HEK293T (cell line): Measurements from ENCODE around the gene ARMS2.

Source experiments
- CTCF ChIA-PET: fragments of 350-600 bp; formaldehyde crosslinking; extraction: SDS; loops from one replicate; lab custom pipeline; 2021; ENCODE audit warnings: antibody characterized with exemption, inconsistent platforms; lab: Yijun Ruan, JAX
- POLR2A ChIA-PET: fragments of 350-600 bp; formaldehyde crosslinking; extraction: SDS; loops from one replicate; lab custom pipeline; 2020; ENCODE audit warnings: antibody characterized with exemption, inconsistent platforms; lab: Yijun Ruan, JAX
- DNase-seq: peaks from one replicate; pipeline ENCODE4 v3.0.0; 2012; ENCODE audit warnings: mixed read lengths; ENCODE audit errors: extremely low spot score
- ARNT ChIP-seq: fragments of 450-650 bp; IDR thresholded peaks from 2 replicates; pipeline ENCODE4 v1.6.1; 2017; ENCODE audit warnings: mild to moderate bottlenecking
- BHLHE40 ChIP-seq: fragments of 450-650 bp; IDR thresholded peaks from 2 replicates; pipeline ENCODE4 v1.6.1; 2016; ENCODE audit warnings: mild to moderate bottlenecking, moderate library complexity, borderline replicate concordance
- CTBP1 ChIP-seq: fragments of 450-650 bp; IDR thresholded peaks from 2 replicates; pipeline ENCODE4 v1.6.1; 2016; ENCODE audit warnings: borderline replicate concordance
- ELF4 ChIP-seq: fragments of 450-650 bp; IDR thresholded peaks from 2 replicates; pipeline ENCODE4 v1.6.1; 2017; ENCODE audit warnings: antibody characterized with exemption
- FOXA1 ChIP-seq: fragments of 450-650 bp; IDR thresholded peaks from 2 replicates; pipeline ENCODE4 v1.6.1; 2016; ENCODE audit warnings: mild to moderate bottlenecking
- FOXK2 ChIP-seq: fragments of 450-650 bp; IDR thresholded peaks from 2 replicates; pipeline ENCODE4 v1.6.1; 2016; ENCODE audit warnings: mild to moderate bottlenecking
- FOXM1 ChIP-seq: fragments of 450-650 bp; IDR thresholded peaks from 2 replicates; pipeline ENCODE4 v1.6.1; 2017; ENCODE audit warnings: mild to moderate bottlenecking, borderline replicate concordance
- HDGF ChIP-seq: fragments of 450-650 bp; IDR thresholded peaks from 2 replicates; pipeline ENCODE4 v1.6.1; 2017; ENCODE audit warnings: antibody characterized with exemption, borderline replicate concordance
- L3MBTL2 ChIP-seq: fragments of 450-650 bp; conservative IDR thresholded peaks from 2 replicates; pipeline ENCODE4 v1.6.1; 2016; ENCODE audit warnings: mild to moderate bottlenecking
- LEF1 ChIP-seq: fragments of 450-650 bp; IDR thresholded peaks from 2 replicates; pipeline ENCODE4 v1.6.1; 2017; ENCODE audit warnings: mild to moderate bottlenecking, borderline replicate concordance
- NFRKB ChIP-seq: fragments of 450-650 bp; IDR thresholded peaks from 2 replicates; pipeline ENCODE4 v1.6.1; 2016; ENCODE audit warnings: mild to moderate bottlenecking, moderate library complexity
- SP1 ChIP-seq: fragments of 450-650 bp; IDR thresholded peaks from 2 replicates; pipeline ENCODE4 v1.6.1; 2017
- SUZ12 ChIP-seq: fragments of 450-650 bp; IDR thresholded peaks from 2 replicates; pipeline ENCODE4 v1.6.1; 2016; ENCODE audit warnings: mild to moderate bottlenecking
- TARDBP ChIP-seq: fragments of 450-650 bp; IDR thresholded peaks from 2 replicates; pipeline ENCODE4 v1.6.1; 2016
- ZNF384 ChIP-seq: fragments of 450-650 bp; IDR thresholded peaks from 2 replicates; pipeline ENCODE4 v1.6.1; 2016
- TF ChIP-seq, protein P1 (sequence below): fragments of 450-650 bp; IDR thresholded peaks from 2 replicates; pipeline ENCODE4 v1.6.1; 2016

The ARMS2 gene

GRCh38 chr10:122481296-122482056, 27.0 kb downstream of the ARMS2 start:
- ChIA-PET CTCF (no interaction called here), POLR2A (no interaction called here)
- no peak for TF ChIP-seq FOXA1
- no peak for TF ChIP-seq BHLHE40
- TF ChIP-seq, protein P1, sequence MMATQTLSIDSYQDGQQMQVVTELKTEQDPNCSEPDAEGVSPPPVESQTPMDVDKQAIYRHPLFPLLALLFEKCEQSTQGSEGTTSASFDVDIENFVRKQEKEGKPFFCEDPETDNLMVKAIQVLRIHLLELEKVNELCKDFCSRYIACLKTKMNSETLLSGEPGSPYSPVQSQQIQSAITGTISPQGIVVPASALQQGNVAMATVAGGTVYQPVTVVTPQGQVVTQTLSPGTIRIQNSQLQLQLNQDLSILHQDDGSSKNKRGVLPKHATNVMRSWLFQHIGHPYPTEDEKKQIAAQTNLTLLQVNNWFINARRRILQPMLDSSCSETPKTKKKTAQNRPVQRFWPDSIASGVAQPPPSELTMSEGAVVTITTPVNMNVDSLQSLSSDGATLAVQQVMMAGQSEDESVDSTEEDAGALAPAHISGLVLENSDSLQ = no peak
- no peak for DNase-seq

- ChIA-PET POLR2A (no interaction called here), CTCF (no interaction called here)
- DNase-seq = no peak
- TF ChIP-seq FOXK2 = no peak
- TF ChIP-seq TARDBP = no peak
- TF ChIP-seq FOXM1 = no peak
- no peak for TF ChIP-seq LEF1
- no peak for TF ChIP-seq ZNF384
- TF ChIP-seq SP1 = no peak
- TF ChIP-seq BHLHE40 = no peak
- TF ChIP-seq HDGF = no peak
- no peak for TF ChIP-seq CTBP1
Measured at GRCh38 chr10:122484276-122485060, 30.0 kb downstream of the ARMS2 start.

DNA sequence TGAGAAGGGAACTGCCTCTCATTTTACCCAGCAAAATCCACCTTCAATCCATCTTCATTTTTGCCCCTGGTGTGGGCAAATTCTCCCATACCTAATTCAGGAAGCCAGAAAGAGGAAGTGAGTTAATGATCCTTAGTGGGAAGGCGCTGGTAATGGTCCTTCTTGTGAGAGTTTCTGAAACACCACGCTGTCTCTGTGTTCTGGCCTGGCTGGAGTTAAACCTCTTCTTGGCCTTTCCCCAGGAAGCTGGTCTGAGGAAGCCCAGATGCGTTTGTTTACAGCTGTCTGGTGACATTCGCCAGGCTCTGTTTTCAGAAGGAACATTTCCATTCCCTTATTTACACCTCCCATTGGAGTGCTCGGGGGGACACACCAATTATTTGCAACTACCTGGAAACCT, 31.2 kb downstream of the ARMS2 start:
- TF ChIP-seq NFRKB = no peak
- TF ChIP-seq ZNF384 = no peak
- TF ChIP-seq FOXM1 = no peak
- no peak for TF ChIP-seq CTBP1
- TF ChIP-seq LEF1 = no peak
- TF ChIP-seq L3MBTL2 = no peak
- no peak for TF ChIP-seq ELF4
- no peak for TF ChIP-seq FOXK2
- TF ChIP-seq BHLHE40 = no peak
- TF ChIP-seq SUZ12 = no peak
- TF ChIP-seq HDGF = no peak
- TF ChIP-seq ARNT = no peak
- TF ChIP-seq SP1 = no peak
- TF ChIP-seq FOXA1 = no peak
- no peak for TF ChIP-seq TARDBP
- TF ChIP-seq, protein P1 = no peak
- POLR2A ChIA-PET = no interaction called here
- CTCF ChIA-PET = no interaction called here
- DNase-seq = no peak

- CTCF ChIA-PET = no interaction called here
- no peak for DNase-seq
- TF ChIP-seq ZNF384 (no peak), CTBP1 (no peak), FOXM1 (no peak)
- POLR2A ChIA-PET = no interaction called here
Measured at GRCh38 chr10:122486406-122487080, 32.1 kb downstream of the ARMS2 start.

DNA sequence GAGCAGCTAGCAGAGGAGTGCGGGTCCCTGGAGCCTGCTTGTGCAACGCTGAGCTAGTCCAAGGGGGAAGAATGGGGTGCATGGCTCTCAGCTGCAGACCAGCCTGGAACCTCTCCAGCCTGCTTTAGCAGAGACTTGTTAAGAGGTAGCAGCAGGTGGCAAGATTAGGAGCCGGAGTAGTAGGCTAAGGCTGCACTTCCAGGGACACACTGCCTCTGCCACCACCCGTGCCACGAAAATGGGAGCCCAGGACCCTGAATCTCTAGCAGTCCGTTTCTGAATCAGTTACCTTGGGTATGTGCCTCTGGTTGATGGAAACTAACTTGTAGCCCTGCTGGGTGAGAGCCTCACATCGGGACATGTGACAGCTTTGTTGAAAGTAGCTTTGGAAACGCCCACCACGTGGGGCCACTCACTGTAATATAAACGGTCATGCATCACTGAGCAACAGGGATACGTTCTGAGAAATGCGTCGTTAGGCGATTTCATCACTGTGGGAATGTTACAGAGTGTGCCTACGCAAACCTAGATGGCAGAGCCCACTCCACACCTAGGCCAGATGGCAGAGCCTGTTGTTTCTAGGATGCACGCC, 32.8 kb downstream of the ARMS2 start:
- CTCF ChIA-PET = no interaction called here

More for the DNA sequence above, 32.8 kb downstream of the ARMS2 start:
- DNase-seq = peak; percentile 69
- TF ChIP-seq L3MBTL2 = peak; percentile 74
- TF ChIP-seq NFRKB = no peak
- TF ChIP-seq ELF4 = no peak
- TF ChIP-seq SUZ12 = no peak
- TF ChIP-seq LEF1 = no peak
- no peak for TF ChIP-seq TARDBP
- no peak for TF ChIP-seq ZNF384
- TF ChIP-seq FOXM1 = no peak
- TF ChIP-seq SP1 = no peak
- no peak for TF ChIP-seq ARNT
- TF ChIP-seq, protein P1 = peak; percentile 30; the same call in 1 of the 2 replicates
- no peak for TF ChIP-seq CTBP1
- no peak for TF ChIP-seq BHLHE40
- TF ChIP-seq HDGF = no peak
- TF ChIP-seq FOXK2 = no peak
- no peak for TF ChIP-seq FOXA1
- POLR2A ChIA-PET = interaction anchor here (0.7 kb wide), 1 partner anchor 85 kb away, joined by 3 read pairs; no protein-coding TSS in a partner anchor
